Activated naive CD8-positive, alpha-beta T cell treated with anti-CD3 and anti-CD28 coated beads, Interleukin-2, amount 50 U/mL, for 16 hours (primary cell): ENCODE measurements around the gene FAM98C.
"Not testable (repeated sequence)": the region's sequence is repeated elsewhere in the genome, so short reads cannot be mapped to it uniquely, and the experiment has no call there.

Source experiments
- DNase-seq: peaks from one replicate; pipeline ENCODE4 v3.0.0-alpha.2; 2020; ENCODE audit warnings: low read depth, low spot score

The FAM98C gene

DNA sequence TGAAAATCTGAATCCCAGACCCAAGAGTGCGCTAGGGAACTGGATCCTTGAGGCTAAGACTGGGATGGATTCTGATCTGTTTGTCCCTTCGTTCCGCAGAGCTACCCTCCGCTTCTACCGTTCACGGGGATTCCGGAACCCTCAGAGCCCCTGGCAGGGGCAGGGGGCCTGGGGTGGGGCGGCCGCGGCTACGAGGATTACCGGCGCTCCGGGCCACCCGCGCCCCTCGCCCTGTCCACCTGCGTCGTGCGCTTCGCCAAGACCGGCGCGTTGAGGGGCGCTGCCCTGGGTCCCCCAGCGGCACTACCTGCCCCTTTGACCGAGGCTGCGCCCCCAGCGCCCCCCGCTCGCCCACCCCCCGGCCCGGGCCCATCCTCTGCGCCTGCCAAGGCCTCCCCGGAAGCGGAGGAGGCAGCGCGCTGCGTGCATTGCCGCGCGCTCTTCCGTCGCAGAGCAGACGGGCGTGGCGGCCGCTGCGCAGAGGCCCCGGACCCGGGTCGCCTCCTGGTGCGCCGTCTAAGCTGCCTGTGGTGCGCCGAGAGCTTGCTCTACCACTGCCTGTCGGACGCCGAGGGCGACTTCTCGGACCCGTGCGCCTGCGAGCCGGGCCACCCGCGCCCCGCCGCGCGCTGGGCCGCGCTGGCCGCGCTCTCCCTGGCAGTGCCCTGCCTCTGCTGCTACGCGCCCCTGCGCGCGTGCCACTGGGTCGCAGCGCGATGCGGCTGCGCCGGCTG, 7.3 kb upstream of the FAM98C start:
- no peak for DNase-seq

- DNase-seq, result no peak
Observed at GRCh38 chr19:38399081-38399480, 3.8 kb upstream of the FAM98C start.

DNA sequence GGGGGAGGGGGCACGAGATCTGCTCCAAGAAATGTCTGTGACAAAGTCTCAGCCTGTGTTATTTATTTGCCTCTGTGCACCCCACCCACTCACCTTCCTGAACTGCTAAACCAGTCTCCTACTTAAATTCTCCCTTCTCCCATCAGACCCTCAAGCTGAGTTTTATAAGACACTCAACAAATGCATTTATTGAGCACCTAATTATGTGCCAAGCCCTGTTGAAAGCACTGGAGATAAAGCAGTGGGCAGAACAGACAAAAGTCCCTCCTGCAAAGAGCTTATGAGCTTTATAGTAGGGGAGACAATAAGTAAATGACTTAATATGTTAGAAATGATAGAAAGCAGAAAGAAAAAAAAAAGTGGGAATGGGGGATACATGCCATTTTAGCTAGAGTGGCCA, 3.4 kb upstream of the FAM98C start:
- no peak for DNase-seq

DNA sequence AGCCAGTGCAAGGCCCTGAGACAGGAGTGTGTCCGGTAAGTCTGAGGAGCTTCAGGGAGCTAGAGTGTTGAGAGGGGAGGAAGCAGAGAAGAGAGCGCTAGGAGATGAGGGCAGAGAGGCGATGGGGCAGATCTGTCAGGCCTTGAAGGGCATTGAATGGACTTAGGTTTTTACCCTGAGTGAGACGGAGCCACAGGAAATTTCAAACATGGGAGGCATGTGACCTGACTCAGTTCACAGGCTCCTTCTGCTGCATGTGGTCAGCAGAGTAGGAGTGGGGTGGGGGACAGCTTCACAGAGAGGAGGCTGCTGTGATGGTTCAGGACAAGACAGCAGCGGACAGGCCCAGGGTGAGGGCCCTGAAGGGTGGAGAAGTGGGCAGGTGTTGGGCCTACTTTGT, 2.5 kb upstream of the FAM98C start:
- no peak for DNase-seq

- DNase-seq, result no peak
Observed at GRCh38 chr19:38401148-38401547, 1.7 kb upstream of the FAM98C start.

DNA sequence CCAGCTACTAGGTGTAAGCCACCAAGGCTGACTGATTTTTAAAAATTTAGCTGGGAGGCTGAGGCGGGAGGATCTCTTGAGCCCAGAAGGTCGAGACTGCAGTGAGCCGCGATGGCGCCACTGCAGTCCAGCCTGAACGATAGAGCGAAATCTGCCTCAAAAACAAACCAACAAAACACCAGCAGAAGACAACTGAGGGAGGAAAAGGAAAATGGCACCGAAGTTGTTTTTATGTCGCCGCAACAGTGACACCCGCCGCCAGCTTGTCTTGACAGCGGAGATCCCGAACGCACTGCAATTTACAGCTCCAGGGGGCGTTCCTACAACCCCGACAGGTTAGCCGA, 298 bp upstream of the FAM98C start:
- DNase-seq, result no peak

DNA sequence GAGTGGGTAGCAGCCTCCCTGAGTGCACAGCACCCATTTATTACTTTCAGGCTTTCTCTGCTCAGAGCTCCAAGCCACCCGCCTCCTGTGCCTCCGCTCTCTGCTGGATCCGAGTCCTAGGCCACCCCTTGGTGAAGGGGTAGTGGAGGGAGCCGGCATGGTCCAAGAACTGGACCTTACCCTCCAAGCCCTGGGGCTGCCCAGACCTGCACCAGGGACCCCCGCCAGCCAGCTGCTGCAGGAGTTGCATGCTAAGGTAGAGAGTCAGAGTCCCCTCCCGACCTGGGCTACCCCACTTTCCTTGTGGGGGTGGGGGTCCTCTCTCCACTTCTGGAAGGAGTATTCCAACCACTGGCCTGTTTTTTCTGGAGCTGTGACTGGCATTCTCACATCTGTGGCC, 2.0 kb downstream of the FAM98C start:
- DNase-seq, result no peak

DNA sequence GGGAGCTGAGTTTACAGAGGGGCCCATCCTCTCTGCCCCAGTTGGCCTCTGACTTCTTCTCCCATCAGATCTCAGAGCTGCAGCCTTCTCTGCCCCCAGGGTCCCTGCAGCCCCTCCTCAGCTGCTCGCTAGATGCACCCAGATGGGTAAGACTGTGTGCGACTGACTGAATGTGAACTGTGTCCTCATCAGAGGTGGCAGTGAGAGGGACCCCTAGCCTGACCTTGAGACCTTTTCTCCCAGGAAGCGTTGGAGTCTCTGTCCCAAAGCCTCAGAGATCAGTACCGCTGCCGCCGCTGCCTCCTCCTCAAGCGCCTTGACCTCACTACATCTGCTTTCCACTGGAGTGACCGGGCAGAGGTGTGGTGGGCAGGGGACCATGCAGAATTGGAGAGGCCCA, 2.4 kb downstream of the FAM98C start:
- DNase-seq, result no peak

- DNase-seq, result no peak
Observed at GRCh38 chr19:38409631-38410133, 6.8 kb downstream of the FAM98C start.

- DNase-seq, result not testable (repeated sequence)
Observed at GRCh38 chr19:38410407-38410806, 7.5 kb downstream of the FAM98C start.

DNA sequence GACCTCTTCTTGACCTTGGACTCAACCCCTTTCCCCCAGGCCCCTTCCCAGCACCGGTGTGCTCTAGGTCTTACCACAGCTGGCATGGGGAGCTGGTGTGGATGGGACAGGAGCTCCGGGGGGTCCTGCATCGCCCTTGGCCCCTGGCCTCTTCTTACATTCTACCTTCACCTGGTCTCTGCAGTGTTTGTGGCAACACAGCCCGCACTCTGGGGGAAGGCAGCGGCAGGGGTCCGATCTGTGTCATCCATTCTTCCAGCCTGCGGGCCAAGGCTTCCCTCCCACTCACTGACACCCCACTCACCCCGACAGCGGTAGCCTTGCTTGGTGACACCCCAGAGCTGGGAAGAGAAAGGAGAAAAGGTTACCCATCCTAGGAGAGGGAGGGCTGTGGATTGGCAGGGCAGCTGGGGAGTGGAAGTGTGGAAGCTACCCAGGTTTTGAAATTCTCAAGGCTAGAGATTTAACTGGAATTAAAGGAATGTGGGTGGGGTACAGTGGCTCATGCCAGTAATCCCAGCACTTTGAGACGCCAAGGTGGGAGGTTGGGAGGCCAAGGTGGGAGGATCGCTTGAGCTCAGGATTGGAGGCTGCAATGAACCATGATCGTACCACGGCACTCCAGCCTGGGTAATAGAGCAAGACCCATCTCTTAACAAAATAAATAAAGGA, 8.3 kb downstream of the FAM98C start:
- no peak for DNase-seq

DNA sequence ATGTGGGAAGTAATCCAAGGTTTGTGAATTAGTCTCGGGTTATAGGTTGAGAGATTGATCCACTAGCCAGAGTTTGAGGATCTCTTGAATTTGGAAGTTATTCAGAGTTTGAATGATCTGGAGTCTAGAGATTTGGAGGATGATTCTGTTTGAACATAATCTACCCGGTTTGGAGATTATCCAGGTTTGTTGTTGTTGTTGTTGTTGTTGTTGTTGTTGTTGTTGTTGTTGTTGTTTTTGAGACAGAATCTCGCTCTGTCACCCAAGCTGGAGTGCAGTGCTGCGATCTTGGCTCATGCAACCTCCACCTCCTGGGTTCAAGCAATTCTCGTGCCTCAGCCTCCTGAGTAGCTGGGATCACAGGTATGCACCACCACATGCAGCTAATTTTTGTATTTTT, 9.0 kb downstream of the FAM98C start:
- not testable (repeated sequence) for DNase-seq

DNA sequence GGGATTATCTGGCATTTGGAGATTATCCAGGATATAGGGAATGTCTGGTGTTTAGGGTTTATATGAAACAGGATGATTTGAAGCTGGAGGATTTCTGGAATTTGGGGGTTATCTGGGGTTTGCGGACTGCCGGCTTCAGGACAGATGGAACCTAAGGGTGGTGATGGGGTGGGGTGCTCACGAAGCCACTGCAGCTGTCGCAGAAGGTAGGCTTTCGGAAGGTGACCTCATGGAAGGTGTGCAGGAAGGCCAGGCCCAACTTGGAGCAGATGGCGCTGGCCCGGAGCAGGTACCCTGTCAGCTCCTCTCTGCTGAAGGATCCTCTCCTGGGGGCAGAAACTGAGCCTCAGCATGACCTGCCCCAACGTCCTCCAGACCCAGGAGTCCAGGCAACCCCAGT, 9.6 kb downstream of the FAM98C start:
- no peak for DNase-seq

DNA sequence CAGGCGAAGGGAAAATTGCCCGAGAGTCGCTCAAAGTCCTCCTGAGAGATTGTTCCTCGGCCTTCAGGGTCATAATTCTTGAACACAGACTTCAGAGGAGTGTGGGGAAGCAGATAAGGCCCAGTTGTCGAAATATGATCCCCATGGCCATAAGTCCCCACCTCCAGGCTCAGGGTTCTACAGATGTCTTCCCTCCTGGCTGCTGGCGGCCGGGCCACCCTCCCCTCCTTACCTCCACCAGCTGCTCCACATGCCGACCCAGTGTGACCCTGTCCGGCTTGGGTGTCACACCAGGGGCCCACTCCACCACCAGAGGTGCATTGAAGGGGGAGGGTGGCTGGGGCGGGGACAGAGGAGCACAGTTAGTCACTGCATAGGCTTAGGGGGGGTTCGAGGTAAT, 10.1 kb downstream of the FAM98C start:
- DNase-seq, result no peak

DNA sequence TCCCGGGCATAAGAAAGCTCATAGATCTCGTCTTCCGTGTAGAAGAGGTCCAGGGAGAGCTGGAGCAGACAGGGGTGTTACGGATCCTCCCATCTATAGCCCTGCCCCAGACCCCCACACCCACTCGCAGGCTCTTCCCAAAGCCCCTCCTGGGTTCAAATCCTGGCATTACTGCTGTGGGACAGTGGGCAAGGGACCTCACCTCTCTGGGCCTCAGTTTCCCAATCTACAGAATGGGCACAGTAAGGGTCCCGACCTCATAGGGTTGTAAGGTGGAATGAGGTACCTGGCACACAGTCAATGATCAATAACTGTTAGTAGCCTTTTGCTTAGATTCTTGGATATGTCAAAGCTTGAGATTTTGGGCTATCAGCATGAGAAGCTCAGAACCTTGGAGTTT, 10.5 kb downstream of the FAM98C start:
- DNase-seq, result no peak

DNA sequence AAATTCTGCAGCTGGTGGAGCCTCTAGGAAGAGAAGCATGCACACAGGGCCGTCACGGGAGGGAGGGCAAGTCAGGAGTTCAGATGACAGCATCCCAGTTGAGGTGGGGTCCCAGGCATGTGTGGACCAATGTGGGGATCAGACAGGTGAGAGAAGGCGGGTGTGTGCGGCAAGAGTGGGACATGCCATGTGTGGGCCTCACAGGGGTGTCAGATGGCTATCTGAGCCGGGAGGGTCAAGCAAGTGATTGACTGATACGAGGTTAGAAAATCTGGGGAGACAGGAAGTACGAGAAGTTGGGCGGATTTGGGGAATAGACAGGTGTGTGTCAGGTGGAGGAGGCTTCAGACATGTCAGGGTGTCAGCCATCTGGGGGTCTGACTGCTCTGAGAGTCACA, 14.3 kb downstream of the FAM98C start:
- no peak for DNase-seq

GRCh38 chr19:38417544-38418506, 14.9 kb downstream of the FAM98C start:
- DNase-seq, result no peak

- DNase-seq, result no peak
Observed at GRCh38 chr19:38420935-38421334, 18.0 kb downstream of the FAM98C start.

DNA sequence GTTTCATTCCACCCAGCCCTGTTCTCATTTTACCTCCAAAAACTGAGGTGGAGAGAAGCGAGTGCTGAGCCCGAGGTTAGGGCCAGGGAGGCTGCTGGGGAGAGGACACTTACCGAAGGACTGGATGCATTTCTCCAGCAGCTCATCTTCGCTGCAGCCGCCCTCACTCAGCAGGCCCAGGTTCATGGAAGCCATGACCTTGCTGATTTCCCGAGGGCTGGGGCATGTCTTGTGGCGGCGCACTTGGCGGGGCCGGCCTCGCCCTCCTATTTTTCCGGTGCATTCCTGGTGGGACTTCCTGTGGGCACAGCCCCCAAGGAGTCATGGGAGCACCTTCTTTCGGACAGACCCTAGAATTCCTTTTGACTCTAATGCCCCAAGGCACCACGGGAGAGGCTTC, 19.0 kb downstream of the FAM98C start:
- no peak for DNase-seq

GRCh38 chr19:38422438-38422837, 19.5 kb downstream of the FAM98C start:
- no peak for DNase-seq

GRCh38 chr19:38424272-38424671, 21.4 kb downstream of the FAM98C start:
- no peak for DNase-seq

- no peak for DNase-seq
Observed at GRCh38 chr19:38425222-38425809, 22.4 kb downstream of the FAM98C start.
